Esophagus squamous epithelium (tissue), 5 donors: ENCODE results near the gene RPRD1A. TPM values are rescaled to one million over a fixed set of nuclear protein-coding genes. Genes with fewer than 3 reads are reported as not detected.

Experiments used
- DNase-seq: peaks from one replicate; lab custom pipeline; 2025; lab: John Stamatoyannopoulos, UW
- H3K27ac ChIP-seq, 4 donors: fragments of 200-600 bp; sonication (generic); one replicate each; pipeline ENCODE4 v1.5.1; 2016 to 2019; ENCODE audit warnings: mild to moderate bottlenecking in 1 of 4
- H3K27me3 ChIP-seq, 4 donors: fragments of 200-600 bp; sonication (generic); 1 replicate in 3 of 4; 2 replicates in 1 of 4; pipeline versions ENCODE4 v1.5.1 to v1.6.0; 2017 to 2021; ENCODE audit warnings: antibody characterized with exemption in 1 of 4
- H3K36me3 ChIP-seq, 3 donors: fragments of 200-600 bp; sonication (generic); one replicate each; pipeline ENCODE4 v1.5.1; 2016 to 2019
- H3K4me1 ChIP-seq, 3 donors: fragments of 200-600 bp; sonication (generic); one replicate each; pipeline ENCODE4 v1.5.1; 2017 to 2019
- H3K4me3 ChIP-seq, 4 donors: fragments of 200-600 bp; sonication (generic); 1 replicate in 3 of 4; 2 replicates in 1 of 4; pipeline ENCODE4 v1.5.1; 2016 to 2019; ENCODE audit warnings: mild to moderate bottlenecking in 2 of 4, moderate library complexity in 1 of 4
- H3K9me3 ChIP-seq, 3 donors: fragments of 200-600 bp; sonication (generic); one replicate each; pipeline ENCODE4 v1.5.1; 2016 to 2019
- CTCF ChIP-seq, 6 experiments: fragments of 450-650 bp in 4 of 6; fragments of 200-600 bp in 2 of 6; sonication (generic) in 2 of 6; IDR thresholded peaks; one replicate each; pipeline ENCODE4 v1.5.1; 2016 to 2019; ENCODE audit warnings: antibody characterized with exemption in 6 of 6, mild to moderate bottlenecking in 4 of 6, moderate library complexity in 4 of 6
- POLR2A ChIP-seq, 4 donors: fragments of 450-650 bp; IDR thresholded peaks; one replicate each; pipeline ENCODE4 v1.6.1; 2017; ENCODE audit warnings: antibody characterized with exemption in 4 of 4, mild to moderate bottlenecking in 4 of 4, moderate library complexity in 3 of 4
- WGBS, 2 donors: methylation state at CpG; one replicate each; pipeline ENCODE4 v1.1.5; 2018; 5-methylcytosine and 5-hydroxymethylcytosine counted together
- intact Hi-C: fragments of 100-400 bp; cut with DNase I; formaldehyde crosslinking; loops from one replicate; pipeline ENCODE4 v1.15.0; 2022
- total RNA-seq, 4 donors: library from RNA; depleted of rRNA; stranded (reverse); fragments of >200 nt; gene quantifications; one replicate each; pipeline ENCODE4 v1.1.0, GENCODE V29; 2016
- donor health status: DM: yes; HTN: yes; CAD: no.

RPRD1A gene
- total RNA-seq, 4 donors from 2014 or later: 30.3 to 54.1 (median 51.1) TPM

GRCh38 chr18:36020174-36020711, 47.1 kb downstream of the RPRD1A start:
- H3K36me3 ChIP-seq: peaks cover 0 to 26% (median 5%) of the 10 kb centered on the region in 3 donors
- no peak for DNase-seq
- TF ChIP-seq CTCF (IDR thresholded peaks at IDR 0.05): no peak
- no peak for TF ChIP-seq POLR2A (IDR thresholded peaks at IDR 0.05)
- H3K9me3 ChIP-seq: no peaks in the 10 kb centered on the region
- H3K4me3 ChIP-seq: no peak overlapping the region
- H3K4me1 ChIP-seq: no peaks in the 10 kb centered on the region
- intact Hi-C loops: no loop called here
- WGBS, 2 donors: 91 to 92% methylated on average over 3 of the region's 3 CpGs
- H3K27me3 ChIP-seq: no peaks in the 10 kb centered on the region
- H3K27ac ChIP-seq: no peak overlapping the region

GRCh38 chr18:36017232-36017631, 50.1 kb downstream of the RPRD1A start:
- Histone ChIP-seq H3K27ac (no peak overlapping the region), H3K36me3 (no peaks in the 10 kb centered on the region), H3K27me3 (no peaks in the 10 kb centered on the region), H3K9me3 (no peaks in the 10 kb centered on the region), H3K4me1 (no peaks in the 10 kb centered on the region), H3K4me3 (no peak overlapping the region)
- WGBS, 2 donors: 81 to 91% methylated on average over 2 of the region's 2 CpGs
- intact Hi-C loops: loop anchor here (10.0 kb wide), 1 partner anchor 268 kb away; no protein-coding TSS in a partner anchor
- no peak for DNase-seq
- no peak for TF ChIP-seq CTCF (IDR thresholded peaks at IDR 0.05)
- no peak for TF ChIP-seq POLR2A (IDR thresholded peaks at IDR 0.05)

GRCh38 chr18:36015629-36016028, 51.7 kb downstream of the RPRD1A start:
- Histone ChIP-seq H3K9me3 (no peaks in the 10 kb centered on the region), H3K36me3 (no peaks in the 10 kb centered on the region), H3K27me3 (no peaks in the 10 kb centered on the region), H3K27ac (no peak overlapping the region), H3K4me1 (no peaks in the 10 kb centered on the region), H3K4me3 (no peak overlapping the region)
- DNase-seq: no peak
- intact Hi-C loops: loop anchor here (10.0 kb wide), 1 partner anchor 269 kb away; no protein-coding TSS in a partner anchor
- TF ChIP-seq POLR2A (IDR thresholded peaks at IDR 0.05) (no peak), CTCF (IDR thresholded peaks at IDR 0.05) (no peak)
- 81 to 100% methylated on average over 3 of the region's 3 CpGs for WGBS, 2 donors

GRCh38 chr18:36012891-36013290, 54.5 kb downstream of the RPRD1A start:
- WGBS, 2 donors: 90 to 95% methylated on average over 2 of the region's 2 CpGs
- intact Hi-C loops: loop anchor here (10.0 kb wide), 1 partner anchor 272 kb away; no protein-coding TSS in a partner anchor

More at GRCh38 chr18:36012891-36013290, 54.5 kb downstream of the RPRD1A start:
- H3K36me3 ChIP-seq: no peaks in the 10 kb centered on the region
- H3K27me3 ChIP-seq: no peaks in the 10 kb centered on the region
- no peak overlapping the region for H3K4me3 ChIP-seq
- no peaks in the 10 kb centered on the region for H3K9me3 ChIP-seq
- H3K4me1 ChIP-seq: no peaks in the 10 kb centered on the region
- no peak for TF ChIP-seq CTCF (IDR thresholded peaks at IDR 0.05)
- no peak for TF ChIP-seq POLR2A (IDR thresholded peaks at IDR 0.05)
- H3K27ac ChIP-seq: no peak overlapping the region
- DNase-seq: no peak
